CD4-positive, alpha-beta T cell treated with Interferon alpha-2 for 1 hour (primary cell): ENCODE data around the gene SUCO.

ENCODE experiments used
- DNase-seq, 2 donors: peaks; one replicate each; pipeline ENCODE4 v3.0.0-alpha.2; 2020 to 2022

The SUCO gene

GRCh38 chr1:172654535-172654934, 121.6 kb downstream of the SUCO start:
- DNase-seq = no peak

- DNase-seq = no peak
Measured at GRCh38 chr1:172656576-172656975, 123.6 kb downstream of the SUCO start.

GRCh38 chr1:172657586-172657985, 124.6 kb downstream of the SUCO start:
- no peak for DNase-seq

GRCh38 chr1:172658871-172659453, 126.0 kb downstream of the SUCO start, which contains the start of gene FASLG:
Gene FASLG, plus strand, starts transcription at chr1:172659103. Its CDS starts 99 bp downstream, at chr1:172659202.
- DNase-seq = peak; percentile 25 to 63

GRCh38 chr1:172661107-172661506, 128.2 kb downstream of the SUCO start:
- peak in 1 of 2 donors; percentile 35 for DNase-seq
